Neural cell (in vitro differentiated cells): Measurements from ENCODE around the gene CEP170B. TPM values are rescaled to one million over a fixed set of nuclear protein-coding genes. Genes with fewer than 3 reads are reported as not detected.

ENCODE experiments used
- H2AFZ ChIP-seq: fragments of 200-600, 300-800 bp; sonication (generic), shearing (Covaris generic); 2 replicates; pipeline ENCODE4 v1.6.0; 2014; ENCODE audit warnings: low read depth, mild to moderate bottlenecking, antibody characterized with exemption, low read length, moderate library complexity
- H3F3A ChIP-seq: fragments of 200-600 bp; shearing (Covaris generic); 2 replicates; pipeline ENCODE4 v1.6.1; 2016; ENCODE audit warnings: mild to moderate bottlenecking, moderate library complexity, mixed read lengths, antibody characterized with exemption, low read length; ENCODE audit not compliant: insufficient read depth, poor library complexity, severe bottlenecking
- H3K27ac ChIP-seq: fragments of 200-600, 300-800 bp; sonication (generic), shearing (Covaris generic); 2 replicates; pipeline ENCODE4 v1.5.1; 2014; ENCODE audit warnings: mild to moderate bottlenecking, low read length, moderate library complexity
- H3K27me3 ChIP-seq: fragments of 300-800, 200-600 bp; sonication (generic), shearing (Covaris generic); 2 replicates; pipeline ENCODE4 v1.6.0; 2014; ENCODE audit warnings: mild to moderate bottlenecking, low read depth, low read length, moderate library complexity; ENCODE audit not compliant: insufficient read depth
- H3K36me3 ChIP-seq: fragments of 300-800, 200-600 bp; sonication (generic), shearing (Covaris generic); 2 replicates; pipeline ENCODE4 v1.5.1; 2014; ENCODE audit warnings: mild to moderate bottlenecking, antibody characterized with exemption, low read length, moderate library complexity; ENCODE audit not compliant: insufficient read depth
- H3K4me2 ChIP-seq: fragments of 300-800, 200-600 bp; sonication (generic), shearing (Covaris generic); 2 replicates; pipeline ENCODE4 v1.6.0; 2014; ENCODE audit warnings: mild to moderate bottlenecking, low read length
- H3K4me3 ChIP-seq: fragments of 300-800, 200-600 bp; sonication (generic), shearing (Covaris generic); 2 replicates; pipeline ENCODE4 v1.5.1; 2014; ENCODE audit warnings: mild to moderate bottlenecking, low read length, moderate library complexity
- H3K79me2 ChIP-seq: fragments of 200-600 bp; shearing (Covaris generic); replicated peaks from 2 replicates; pipeline ENCODE4 v1.6.0; 2014; ENCODE audit warnings: mild to moderate bottlenecking, low read length, moderate library complexity; ENCODE audit not compliant: insufficient read depth
- H3K9ac ChIP-seq: fragments of 300-800, 200-600 bp; sonication (generic), shearing (Covaris generic); 2 replicates; pipeline ENCODE4 v1.6.1; 2016; ENCODE audit warnings: mild to moderate bottlenecking, low read length, mixed read lengths
- H3K9me2 ChIP-seq: fragments of 200-600 bp; shearing (Covaris generic); 2 replicates; pipeline ENCODE4 v1.6.1; 2016; ENCODE audit warnings: mild to moderate bottlenecking, low read length, mixed read lengths; ENCODE audit not compliant: insufficient read depth
- H3K9me3 ChIP-seq: fragments of 200-600, 300-800 bp; sonication (generic), shearing (Covaris generic); 2 replicates; pipeline ENCODE4 v1.6.1; 2016; ENCODE audit warnings: mild to moderate bottlenecking, mixed run types, low read length, moderate library complexity, mixed read lengths
- H4K20me1 ChIP-seq: fragments of 200-600 bp; shearing (Covaris generic); 2 replicates; pipeline ENCODE4 v1.6.1; 2016; ENCODE audit warnings: mild to moderate bottlenecking, mixed run types; ENCODE audit not compliant: insufficient read depth
- EP300 ChIP-seq: fragments of 450-650 bp; conservative IDR thresholded peaks from 2 replicates; pipeline ENCODE4 v1.6.1; 2014; ENCODE audit warnings: antibody characterized with exemption, mild to moderate bottlenecking, moderate library complexity; ENCODE audit not compliant: poor library complexity, severe bottlenecking
- EZH2 ChIP-seq: fragments of 200-600, 300-800 bp; shearing (Covaris generic), sonication (generic); IDR thresholded peaks from 2 replicates; pipeline ENCODE4 v1.6.1; 2014; ENCODE audit warnings: antibody characterized with exemption, low read length, borderline replicate concordance, mild to moderate bottlenecking; ENCODE audit not compliant: insufficient read depth, poor library complexity, severe bottlenecking
- MXI1 ChIP-seq: fragments of 450-650 bp; conservative IDR thresholded peaks from 2 replicates; pipeline ENCODE4 v1.6.1; 2014; ENCODE audit warnings: antibody characterized with exemption, mild to moderate bottlenecking; ENCODE audit not compliant: poor library complexity, severe bottlenecking
- POLR2AphosphoS5 ChIP-seq: IDR thresholded peaks from 2 replicates; pipeline ENCODE4 v1.6.1; 2012
- RAD21 ChIP-seq: fragments of 450-650 bp; conservative IDR thresholded peaks from 2 replicates; pipeline ENCODE4 v1.6.1; 2014; ENCODE audit warnings: antibody characterized with exemption, mild to moderate bottlenecking, moderate library complexity
- SMC3 ChIP-seq: fragments of 450-650 bp; conservative IDR thresholded peaks from 2 replicates; pipeline ENCODE4 v1.6.1; 2014; ENCODE audit warnings: antibody characterized with exemption, mild to moderate bottlenecking, moderate library complexity; ENCODE audit not compliant: poor library complexity
- TAF1 ChIP-seq: IDR thresholded peaks from 2 replicates; pipeline ENCODE4 v1.6.1; 2012; ENCODE audit warnings: low read depth
- polyA plus RNA-seq: library from polyadenylated mRNA; depleted of rRNA; stranded (reverse); fragments of >200 nt; gene quantifications from 2 replicates; pipeline ENCODE4 v1.2.3, GENCODE V29; 2014
- TF ChIP-seq, protein P1 (sequence below): fragments of 450-650 bp; IDR thresholded peaks from 2 replicates; pipeline ENCODE4 v1.5.1; 2014; ENCODE audit warnings: antibody characterized with exemption, mild to moderate bottlenecking, moderate library complexity; ENCODE audit not compliant: poor library complexity, severe bottlenecking
- TF ChIP-seq, protein P2 (sequence below): IDR thresholded peaks from 2 replicates; pipeline ENCODE4 v1.6.1; 2012; ENCODE audit warnings: borderline replicate concordance

CEP170B gene
- polyA plus RNA-seq, 1 donor from 2014 or later: 11.6 TPM

DNA sequence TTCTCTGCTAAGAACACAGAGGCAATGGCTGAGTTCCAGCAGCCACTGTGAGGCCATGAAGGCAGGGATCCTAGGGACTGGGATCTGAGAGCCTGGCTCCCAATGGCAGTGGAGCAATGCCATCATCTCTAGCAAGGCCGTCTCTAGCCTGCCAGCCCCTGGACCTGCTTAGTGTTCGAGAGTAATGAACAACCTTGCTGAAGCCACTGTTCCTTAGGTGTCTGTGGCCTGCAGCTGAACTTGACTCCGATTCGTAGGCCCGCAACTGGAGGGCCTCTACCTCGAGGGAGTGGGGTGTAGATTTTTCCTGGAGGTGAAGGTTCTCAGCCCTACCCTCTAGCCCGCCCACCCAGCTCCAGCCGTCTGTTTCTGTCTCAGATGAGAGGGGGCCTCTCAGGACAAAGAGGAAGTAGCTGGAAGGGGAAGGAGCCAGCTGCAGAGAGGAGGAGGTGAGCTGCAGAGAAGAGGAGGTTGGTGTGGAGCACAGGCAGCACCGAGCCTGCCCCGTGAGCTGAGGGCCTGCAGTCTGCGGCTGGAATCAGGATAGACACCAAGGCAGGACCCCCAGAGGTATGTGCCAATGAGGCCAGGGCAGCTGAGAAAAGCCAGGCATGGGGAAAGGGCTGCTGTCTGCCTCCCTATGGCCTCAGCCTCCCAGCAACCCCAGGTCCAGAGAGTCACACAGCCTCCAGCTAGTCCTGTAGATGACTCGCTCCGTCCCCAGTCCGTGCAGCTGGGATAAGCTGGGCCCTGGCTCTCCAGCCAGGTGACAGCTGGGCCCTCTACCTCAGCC, 59.5 kb downstream of the CEP170B start, which contains the start of gene PLD4:
Gene PLD4, plus strand, starts transcription at position 459 of the 793 bp plus-strand sequence. CDS start 2,262 bp downstream, outside the sequence.
- H3K27ac ChIP-seq: no peak within 1 kb of the TSS
- TF ChIP-seq SMC3: no peak
- TF ChIP-seq, protein P1, sequence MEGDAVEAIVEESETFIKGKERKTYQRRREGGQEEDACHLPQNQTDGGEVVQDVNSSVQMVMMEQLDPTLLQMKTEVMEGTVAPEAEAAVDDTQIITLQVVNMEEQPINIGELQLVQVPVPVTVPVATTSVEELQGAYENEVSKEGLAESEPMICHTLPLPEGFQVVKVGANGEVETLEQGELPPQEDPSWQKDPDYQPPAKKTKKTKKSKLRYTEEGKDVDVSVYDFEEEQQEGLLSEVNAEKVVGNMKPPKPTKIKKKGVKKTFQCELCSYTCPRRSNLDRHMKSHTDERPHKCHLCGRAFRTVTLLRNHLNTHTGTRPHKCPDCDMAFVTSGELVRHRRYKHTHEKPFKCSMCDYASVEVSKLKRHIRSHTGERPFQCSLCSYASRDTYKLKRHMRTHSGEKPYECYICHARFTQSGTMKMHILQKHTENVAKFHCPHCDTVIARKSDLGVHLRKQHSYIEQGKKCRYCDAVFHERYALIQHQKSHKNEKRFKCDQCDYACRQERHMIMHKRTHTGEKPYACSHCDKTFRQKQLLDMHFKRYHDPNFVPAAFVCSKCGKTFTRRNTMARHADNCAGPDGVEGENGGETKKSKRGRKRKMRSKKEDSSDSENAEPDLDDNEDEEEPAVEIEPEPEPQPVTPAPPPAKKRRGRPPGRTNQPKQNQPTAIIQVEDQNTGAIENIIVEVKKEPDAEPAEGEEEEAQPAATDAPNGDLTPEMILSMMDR: no peak
- H3F3A ChIP-seq: no peaks in the 10 kb centered on the region
- H3K9ac ChIP-seq: no peak within 1 kb of the TSS
- no peak within 1 kb of the TSS for H3K4me3 ChIP-seq
- no peak within 1 kb of the TSS for H3K4me2 ChIP-seq
- no peaks in the 10 kb centered on the region for H4K20me1 ChIP-seq
- no peaks in the 10 kb centered on the region for H3K27me3 ChIP-seq
- H3K9me3 ChIP-seq: no peaks in the 10 kb centered on the region
- no peaks in the 10 kb centered on the region for H3K9me2 ChIP-seq
- H3K36me3 ChIP-seq: no peaks in the 10 kb centered on the region
- H3K79me2 ChIP-seq: no peaks in the 10 kb centered on the region
- H2AFZ ChIP-seq: no peak within 1 kb of the TSS

DNA sequence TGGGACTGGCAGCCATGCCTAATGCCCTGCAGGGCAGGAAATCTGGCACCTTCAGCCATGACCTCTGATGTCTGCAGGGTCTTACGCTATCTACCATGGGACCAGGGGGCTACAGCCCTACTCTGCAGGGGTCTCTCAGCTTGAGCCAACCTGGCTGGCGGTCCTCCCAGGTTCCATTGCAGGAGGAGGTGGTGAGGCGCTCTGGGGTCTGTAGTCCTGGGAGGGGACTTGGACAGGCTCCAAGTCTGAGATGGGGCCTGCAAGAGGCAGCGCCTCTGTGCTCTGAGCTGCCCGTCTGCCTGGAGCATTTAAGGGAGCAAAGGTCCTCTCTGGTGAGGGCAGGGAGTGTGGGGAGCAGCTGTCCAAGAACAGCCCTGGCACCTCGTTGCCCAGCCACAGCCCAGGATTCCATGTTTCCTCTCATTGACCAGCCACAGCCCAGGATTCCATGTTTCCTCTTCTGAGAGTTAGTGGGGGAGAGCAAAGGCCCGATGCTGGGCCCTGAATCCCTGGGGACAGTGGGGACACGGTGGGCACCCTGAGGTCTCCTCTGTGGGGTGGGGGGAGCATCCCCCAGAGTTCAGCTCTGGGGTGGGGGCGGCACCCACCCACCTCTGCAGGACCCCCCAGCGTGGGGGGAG, 60.3 kb downstream of the CEP170B start:
- no peaks in the 10 kb centered on the region for H3K79me2 ChIP-seq
- no peaks in the 10 kb centered on the region for H4K20me1 ChIP-seq
- H3F3A ChIP-seq: no peaks in the 10 kb centered on the region
- H3K4me3 ChIP-seq: no peak overlapping the region
- H3K36me3 ChIP-seq: no peaks in the 10 kb centered on the region
- H3K9me2 ChIP-seq: no peaks in the 10 kb centered on the region
- H3K4me2 ChIP-seq: no peak overlapping the region
- no peak overlapping the region for H3K9ac ChIP-seq
- TF ChIP-seq EP300 (no peak), EZH2 (no peak), RAD21 (no peak), POLR2AphosphoS5 (no peak), SMC3 (no peak), TAF1 (no peak), MXI1 (no peak)
- TF ChIP-seq, protein P2, sequence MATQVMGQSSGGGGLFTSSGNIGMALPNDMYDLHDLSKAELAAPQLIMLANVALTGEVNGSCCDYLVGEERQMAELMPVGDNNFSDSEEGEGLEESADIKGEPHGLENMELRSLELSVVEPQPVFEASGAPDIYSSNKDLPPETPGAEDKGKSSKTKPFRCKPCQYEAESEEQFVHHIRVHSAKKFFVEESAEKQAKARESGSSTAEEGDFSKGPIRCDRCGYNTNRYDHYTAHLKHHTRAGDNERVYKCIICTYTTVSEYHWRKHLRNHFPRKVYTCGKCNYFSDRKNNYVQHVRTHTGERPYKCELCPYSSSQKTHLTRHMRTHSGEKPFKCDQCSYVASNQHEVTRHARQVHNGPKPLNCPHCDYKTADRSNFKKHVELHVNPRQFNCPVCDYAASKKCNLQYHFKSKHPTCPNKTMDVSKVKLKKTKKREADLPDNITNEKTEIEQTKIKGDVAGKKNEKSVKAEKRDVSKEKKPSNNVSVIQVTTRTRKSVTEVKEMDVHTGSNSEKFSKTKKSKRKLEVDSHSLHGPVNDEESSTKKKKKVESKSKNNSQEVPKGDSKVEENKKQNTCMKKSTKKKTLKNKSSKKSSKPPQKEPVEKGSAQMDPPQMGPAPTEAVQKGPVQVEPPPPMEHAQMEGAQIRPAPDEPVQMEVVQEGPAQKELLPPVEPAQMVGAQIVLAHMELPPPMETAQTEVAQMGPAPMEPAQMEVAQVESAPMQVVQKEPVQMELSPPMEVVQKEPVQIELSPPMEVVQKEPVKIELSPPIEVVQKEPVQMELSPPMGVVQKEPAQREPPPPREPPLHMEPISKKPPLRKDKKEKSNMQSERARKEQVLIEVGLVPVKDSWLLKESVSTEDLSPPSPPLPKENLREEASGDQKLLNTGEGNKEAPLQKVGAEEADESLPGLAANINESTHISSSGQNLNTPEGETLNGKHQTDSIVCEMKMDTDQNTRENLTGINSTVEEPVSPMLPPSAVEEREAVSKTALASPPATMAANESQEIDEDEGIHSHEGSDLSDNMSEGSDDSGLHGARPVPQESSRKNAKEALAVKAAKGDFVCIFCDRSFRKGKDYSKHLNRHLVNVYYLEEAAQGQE: no peak
- TF ChIP-seq, protein P1: no peak
- no peaks in the 10 kb centered on the region for H3K9me3 ChIP-seq
- no peaks in the 10 kb centered on the region for H3K27me3 ChIP-seq
- H3K27ac ChIP-seq: no peak overlapping the region
- H2AFZ ChIP-seq: no peak overlapping the region
